ENCODE measurements around the gene HBG2.

Gene HBG2

GRCh38 chr11:5288906-5289550, 34.4 kb upstream of the HBG2 start:
- H3K18ac ChIP-seq (ENCODE audit: low read length): no peak overlapping the region
- H4K8ac ChIP-seq (ENCODE audit: low read depth, low read length): no peak overlapping the region
- no peak overlapping the region for H3K9ac ChIP-seq (ENCODE audit: low read depth, low read length, poor library complexity)
- no peak overlapping the region for H2AK5ac ChIP-seq (ENCODE audit: low read depth, low read length)
- H2AFZ ChIP-seq (ENCODE audit: low read length): no peak overlapping the region
- H2BK120ac ChIP-seq (ENCODE audit: low read depth, low read length): no peak overlapping the region
- H2BK5ac ChIP-seq (ENCODE audit: low read length): no peak overlapping the region
- no peaks in the 10 kb centered on the region for H3K36me3 ChIP-seq (replicated peaks in 1 of 2; ENCODE audit: control insufficient read depth in 2 of 2, insufficient read depth in 2 of 2, low read length in 2 of 2)
- no peak overlapping the region for H3K4ac ChIP-seq (ENCODE audit: low read length)
- H3K14ac ChIP-seq (ENCODE audit: low read length): no peak overlapping the region
- no peak for DNase-seq (ENCODE audit: low spot score)
- H2BK12ac ChIP-seq (ENCODE audit: low read length): no peak overlapping the region
- H3K27ac ChIP-seq (replicated peaks; ENCODE audit: low read length): no peak overlapping the region
- H3K4me1 ChIP-seq (ENCODE audit: control insufficient read depth in 2 of 2, insufficient read depth in 1 of 2, low read depth in 1 of 2, low read length in 2 of 2): no peaks in the 10 kb centered on the region
- H3K23ac ChIP-seq (ENCODE audit: low read depth, low read length, poor library complexity): no peak overlapping the region
- no peak overlapping the region for H4K91ac ChIP-seq (ENCODE audit: low read depth, low read length, poor library complexity)
- no peaks in the 10 kb centered on the region for H3K27me3 ChIP-seq (ENCODE audit: control insufficient read depth in 3 of 3, insufficient read depth in 3 of 3, low read depth in 1 of 3, low read length in 3 of 3)
- H3K4me3 ChIP-seq (ENCODE audit: low read length in 2 of 2): no peak overlapping the region
- H2BK15ac ChIP-seq (ENCODE audit: low read length): no peak overlapping the region
- no peak overlapping the region for H3K4me2 ChIP-seq (ENCODE audit: insufficient read depth, low read length, poor library complexity, severe bottlenecking)
- WGBS, 2 donors (ENCODE audit: extremely low coverage in 2 of 2, insufficient read length in 2 of 2, insufficient replicate concordance in 1 of 2): no CpG with 5 or more reads among the region's 6 CpGs
- no peaks in the 10 kb centered on the region for H3K9me3 ChIP-seq (replicated peaks in 1 of 2; ENCODE audit: control insufficient read depth in 2 of 2, insufficient read depth in 1 of 2, low read depth in 1 of 2, low read length in 2 of 2)
- no peaks in the 10 kb centered on the region for H3K79me1 ChIP-seq (ENCODE audit: low read depth, low read length)

- Histone ChIP-seq H2BK12ac (ENCODE audit: low read length) (no peak overlapping the region), H2AFZ (ENCODE audit: low read length) (no peak overlapping the region), H3K23ac (ENCODE audit: low read depth, low read length, poor library complexity) (no peak overlapping the region), H2BK5ac (ENCODE audit: low read length) (no peak overlapping the region), H2BK120ac (ENCODE audit: low read depth, low read length) (no peak overlapping the region), H2AK5ac (ENCODE audit: low read depth, low read length) (no peak overlapping the region), H3K9me3 (replicated peaks in 1 of 2; ENCODE audit: control insufficient read depth in 2 of 2, insufficient read depth in 1 of 2, low read depth in 1 of 2, low read length in 2 of 2) (no peaks in the 10 kb centered on the region), H4K8ac (ENCODE audit: low read depth, low read length) (no peak overlapping the region), H4K91ac (ENCODE audit: low read depth, low read length, poor library complexity) (no peak overlapping the region), H3K4me1 (ENCODE audit: control insufficient read depth in 2 of 2, insufficient read depth in 1 of 2, low read depth in 1 of 2, low read length in 2 of 2) (no peaks in the 10 kb centered on the region), H3K9ac (ENCODE audit: low read depth, low read length, poor library complexity) (no peak overlapping the region), H3K4ac (ENCODE audit: low read length) (no peak overlapping the region), H3K36me3 (replicated peaks in 1 of 2; ENCODE audit: control insufficient read depth in 2 of 2, insufficient read depth in 2 of 2, low read length in 2 of 2) (no peaks in the 10 kb centered on the region), H3K4me3 (ENCODE audit: low read length in 2 of 2) (no peak overlapping the region), H3K18ac (ENCODE audit: low read length) (no peak overlapping the region), H3K79me1 (ENCODE audit: low read depth, low read length) (no peaks in the 10 kb centered on the region), H3K14ac (ENCODE audit: low read length) (no peak overlapping the region), H3K27ac (replicated peaks; ENCODE audit: low read length) (no peak overlapping the region), H3K4me2 (ENCODE audit: insufficient read depth, low read length, poor library complexity, severe bottlenecking) (no peak overlapping the region), H2BK15ac (ENCODE audit: low read length) (no peak overlapping the region), H3K27me3 (ENCODE audit: control insufficient read depth in 3 of 3, insufficient read depth in 3 of 3, low read depth in 1 of 3, low read length in 3 of 3) (no peaks in the 10 kb centered on the region)
- no peak for DNase-seq (ENCODE audit: low spot score)
- WGBS, 2 donors (ENCODE audit: extremely low coverage in 2 of 2, insufficient read length in 2 of 2, insufficient replicate concordance in 1 of 2): no CpG with 5 or more reads among the region's 7 CpGs
Observed at GRCh38 chr11:5288108-5288905, 33.7 kb upstream of the HBG2 start.

GRCh38 chr11:5286901-5287300, 32.3 kb upstream of the HBG2 start:
- H3K36me3 ChIP-seq (replicated peaks in 1 of 2; ENCODE audit: control insufficient read depth in 2 of 2, insufficient read depth in 2 of 2, low read length in 2 of 2): no peaks in the 10 kb centered on the region
- no peaks in the 10 kb centered on the region for H3K4me1 ChIP-seq (ENCODE audit: control insufficient read depth in 2 of 2, insufficient read depth in 1 of 2, low read depth in 1 of 2, low read length in 2 of 2)
- H4K91ac ChIP-seq (ENCODE audit: low read depth, low read length, poor library complexity): no peak overlapping the region
- no peak overlapping the region for H3K23ac ChIP-seq (ENCODE audit: low read depth, low read length, poor library complexity)
- H3K14ac ChIP-seq (ENCODE audit: low read length): no peak overlapping the region
- no peak overlapping the region for H4K8ac ChIP-seq (ENCODE audit: low read depth, low read length)
- no peak for DNase-seq (ENCODE audit: low spot score)
- H3K4me3 ChIP-seq (ENCODE audit: low read length in 2 of 2): no peak overlapping the region
- H2BK5ac ChIP-seq (ENCODE audit: low read length): no peak overlapping the region
- H2AK5ac ChIP-seq (ENCODE audit: low read depth, low read length): no peak overlapping the region
- WGBS, 2 donors (ENCODE audit: extremely low coverage in 2 of 2, insufficient read length in 2 of 2, insufficient replicate concordance in 1 of 2): no CpG with 5 or more reads among the region's 3 CpGs
- H3K27me3 ChIP-seq (ENCODE audit: control insufficient read depth in 3 of 3, insufficient read depth in 3 of 3, low read depth in 1 of 3, low read length in 3 of 3): no peaks in the 10 kb centered on the region
- H3K18ac ChIP-seq (ENCODE audit: low read length): no peak overlapping the region
- no peak overlapping the region for H3K4ac ChIP-seq (ENCODE audit: low read length)
- no peak overlapping the region for H2BK120ac ChIP-seq (ENCODE audit: low read depth, low read length)
- no peaks in the 10 kb centered on the region for H3K79me1 ChIP-seq (ENCODE audit: low read depth, low read length)
- no peak overlapping the region for H2BK12ac ChIP-seq (ENCODE audit: low read length)
- no peak overlapping the region for H2BK15ac ChIP-seq (ENCODE audit: low read length)
- H3K9ac ChIP-seq (ENCODE audit: low read depth, low read length, poor library complexity): no peak overlapping the region
- no peak overlapping the region for H2AFZ ChIP-seq (ENCODE audit: low read length)
- no peak overlapping the region for H3K4me2 ChIP-seq (ENCODE audit: insufficient read depth, low read length, poor library complexity, severe bottlenecking)
- H3K27ac ChIP-seq (replicated peaks; ENCODE audit: low read length): no peak overlapping the region
- no peaks in the 10 kb centered on the region for H3K9me3 ChIP-seq (replicated peaks in 1 of 2; ENCODE audit: control insufficient read depth in 2 of 2, insufficient read depth in 1 of 2, low read depth in 1 of 2, low read length in 2 of 2)

GRCh38 chr11:5286351-5286750, 31.8 kb upstream of the HBG2 start:
- no peak overlapping the region for H2BK120ac ChIP-seq (ENCODE audit: low read depth, low read length)
- no peak overlapping the region for H3K4me2 ChIP-seq (ENCODE audit: insufficient read depth, low read length, poor library complexity, severe bottlenecking)
- no peak overlapping the region for H3K23ac ChIP-seq (ENCODE audit: low read depth, low read length, poor library complexity)
- no peak overlapping the region for H2BK12ac ChIP-seq (ENCODE audit: low read length)
- no peak overlapping the region for H3K4ac ChIP-seq (ENCODE audit: low read length)
- H3K14ac ChIP-seq (ENCODE audit: low read length): no peak overlapping the region
- H3K36me3 ChIP-seq (replicated peaks in 1 of 2; ENCODE audit: control insufficient read depth in 2 of 2, insufficient read depth in 2 of 2, low read length in 2 of 2): no peaks in the 10 kb centered on the region
- H3K9me3 ChIP-seq (replicated peaks in 1 of 2; ENCODE audit: control insufficient read depth in 2 of 2, insufficient read depth in 1 of 2, low read depth in 1 of 2, low read length in 2 of 2): no peaks in the 10 kb centered on the region
- no peaks in the 10 kb centered on the region for H3K4me1 ChIP-seq (ENCODE audit: control insufficient read depth in 2 of 2, insufficient read depth in 1 of 2, low read depth in 1 of 2, low read length in 2 of 2)
- H3K27me3 ChIP-seq (ENCODE audit: control insufficient read depth in 3 of 3, insufficient read depth in 3 of 3, low read depth in 1 of 3, low read length in 3 of 3): no peaks in the 10 kb centered on the region
- no peak overlapping the region for H2BK15ac ChIP-seq (ENCODE audit: low read length)
- no peak overlapping the region for H3K4me3 ChIP-seq (ENCODE audit: low read length in 2 of 2)
- no peak overlapping the region for H2AK5ac ChIP-seq (ENCODE audit: low read depth, low read length)
- H3K27ac ChIP-seq (replicated peaks; ENCODE audit: low read length): no peak overlapping the region
- H3K9ac ChIP-seq (ENCODE audit: low read depth, low read length, poor library complexity): no peak overlapping the region
- no peak overlapping the region for H4K91ac ChIP-seq (ENCODE audit: low read depth, low read length, poor library complexity)
- H2AFZ ChIP-seq (ENCODE audit: low read length): no peak overlapping the region
- H3K79me1 ChIP-seq (ENCODE audit: low read depth, low read length): no peaks in the 10 kb centered on the region
- no CpG with 5 or more reads among the region's 1 CpG for WGBS, 2 donors (ENCODE audit: extremely low coverage in 2 of 2, insufficient read length in 2 of 2, insufficient replicate concordance in 1 of 2)
- DNase-seq (ENCODE audit: low spot score): no peak
- H4K8ac ChIP-seq (ENCODE audit: low read depth, low read length): no peak overlapping the region
- H2BK5ac ChIP-seq (ENCODE audit: low read length): no peak overlapping the region
- no peak overlapping the region for H3K18ac ChIP-seq (ENCODE audit: low read length)

All from neuronal stem cell (in vitro differentiated cells).